ENCODE measurements around the gene LDLRAD3.

- TF ChIP-seq CTCF (IDR thresholded peaks at IDR 0.05; ENCODE audit: insufficient read depth, low read depth, low read length) (no peak), EZH2 (IDR thresholded peaks at IDR 0.05; ENCODE audit: insufficient read depth, low read length) (no peak)
Observed at GRCh38 chr11:36249246-36249645, 305.4 kb downstream of the LDLRAD3 start.
